ENCODE results near the gene SIRT6.

SIRT6 gene

GRCh38 chr19:4197625-4198466 lies 15.5 kb upstream of the SIRT6 start (continued):
- TF ChIP-seq PRDM1 (tag by site-specific recombination; IDR thresholded peaks at IDR 0.05) = peak; percentile 80
- no peak; the same call in 1 of the 2 replicates for TF ChIP-seq ZNF707 (tag by site-specific recombination; IDR thresholded peaks at IDR 0.05)
- TF ChIP-seq ZNF202 (tag by site-specific recombination; IDR thresholded peaks at IDR 0.05; ENCODE audit: borderline replicate concordance) = no peak
- no peak for TF ChIP-seq ZNF837 (tag by site-specific recombination; IDR thresholded peaks at IDR 0.05)
- no peak for TF ChIP-seq ZBTB17 (tag by site-specific recombination; IDR thresholded peaks at IDR 0.05)
- no peak; the same call in 1 of the 2 replicates for TF ChIP-seq ZNF155 (tag by site-specific recombination; IDR thresholded peaks at IDR 0.05)
- no peak for TF ChIP-seq ZNF830 (tag by site-specific recombination; IDR thresholded peaks at IDR 0.05; ENCODE audit: low read depth)
- TF ChIP-seq ZIC2 (tag by site-specific recombination; IDR thresholded peaks at IDR 0.05) = no peak
- TF ChIP-seq ZSCAN4 (tag by site-specific recombination; IDR thresholded peaks at IDR 0.05) = no peak
- TF ChIP-seq ZNF311 (tag by site-specific recombination; IDR thresholded peaks at IDR 0.05; ENCODE audit: borderline replicate concordance) = no peak
- no peak for TF ChIP-seq WT1 (tag by site-specific recombination; IDR thresholded peaks at IDR 0.05)
- TF ChIP-seq ZNF214 (tag by site-specific recombination; IDR thresholded peaks at IDR 0.05; ENCODE audit: borderline replicate concordance) = no peak
- peak; percentile 33; the same call in 1 of the 2 replicates for TF ChIP-seq KLF8 (tag by site-specific recombination; IDR thresholded peaks at IDR 0.05)
- TF ChIP-seq ZSCAN16 (tag by site-specific recombination; IDR thresholded peaks at IDR 0.05) = peak; percentile 94
- no peak for TF ChIP-seq ZNF501 (tag by site-specific recombination; IDR thresholded peaks at IDR 0.05)
- no peak for TF ChIP-seq ZNF132 (tag by site-specific recombination; IDR thresholded peaks at IDR 0.05; ENCODE audit: borderline replicate concordance)
- TF ChIP-seq ZFP3 (tag by site-specific recombination; IDR thresholded peaks at IDR 0.05; ENCODE audit: low read depth) = no peak
- no peak for TF ChIP-seq BCL11A (tag by site-specific recombination; IDR thresholded peaks at IDR 0.05; ENCODE audit: low read depth)
- no peak for TF ChIP-seq ZNF16 (tag by site-specific recombination; IDR thresholded peaks at IDR 0.05; ENCODE audit: low read depth)
- no peak for TF ChIP-seq ZBTB11 (tag by site-specific recombination; conservative IDR thresholded peaks at IDR 0.05; ENCODE audit: low read depth)
- no peak for TF ChIP-seq ZNF488 (tag by site-specific recombination; IDR thresholded peaks at IDR 0.05)
- TF ChIP-seq ZBTB26 (tag by site-specific recombination; optimal IDR thresholded peaks at IDR 0.05) = peak; percentile 68
- no peak for TF ChIP-seq ZNF175 (tag by site-specific recombination; IDR thresholded peaks at IDR 0.05)
- no peak for TF ChIP-seq ZNF48 (tag by site-specific recombination; IDR thresholded peaks at IDR 0.05)
- TF ChIP-seq ZNF2 (tag by site-specific recombination; IDR thresholded peaks at IDR 0.05) = no peak
- no peak for TF ChIP-seq ZNF704 (tag by site-specific recombination; IDR thresholded peaks at IDR 0.05)
- TF ChIP-seq RBAK (tag by site-specific recombination; IDR thresholded peaks at IDR 0.05) = no peak
- no peak for TF ChIP-seq ZBTB49 (tag by site-specific recombination; IDR thresholded peaks at IDR 0.05; ENCODE audit: low read depth)
- peak; percentile 40; the same call in 1 of the 2 replicates for TF ChIP-seq ZEB2 (tag by site-specific recombination; IDR thresholded peaks at IDR 0.05)
- TF ChIP-seq ZFP69B (tag by site-specific recombination; IDR thresholded peaks at IDR 0.05) = 0 out of 2 replicates have a peak, but pooled peaks have one; percentile 28

Data from HEK293 (cell line).